Tibial nerve (tissue), 4 donors: ENCODE measurements around the gene ADGRL4. TPM values are rescaled to one million over a fixed set of nuclear protein-coding genes. Genes with fewer than 3 reads are reported as not detected.
A peak's percentile ranks its signal among the peaks of the same experiment; 100 is the strongest.

ENCODE experiments used
- DNase-seq, 2 donors: peaks; one replicate each; pipeline ENCODE4 v3.0.0-alpha.2; 2019; ENCODE audit warnings: low spot score in 2 of 2
- H3K27ac ChIP-seq, 4 donors: fragments of 200-600 bp; sonication (generic) in 3 of 4; one replicate each; pipeline ENCODE4 v1.5.1; 2017 to 2019; ENCODE audit warnings: mild to moderate bottlenecking in 1 of 4
- H3K27me3 ChIP-seq, 2 donors: fragments of 200-600 bp; sonication (generic) in 1 of 2; one replicate each; pipeline versions ENCODE4 v1.5.1 to v1.6.0; 2017 to 2019
- H3K36me3 ChIP-seq, 3 donors: fragments of 200-600 bp; sonication (generic); one replicate each; pipeline ENCODE4 v1.5.1; 2018 to 2019
- H3K4me1 ChIP-seq, 4 donors: fragments of 200-600 bp; sonication (generic) in 3 of 4; one replicate each; pipeline ENCODE4 v1.5.1; 2017 to 2019
- H3K4me3 ChIP-seq, 4 donors: fragments of 200-600 bp; sonication (generic) in 3 of 4; one replicate each; pipeline ENCODE4 v1.5.1; 2017 to 2019; ENCODE audit warnings: mild to moderate bottlenecking in 1 of 4, moderate library complexity in 1 of 4
- H3K9me3 ChIP-seq, 4 donors: fragments of 200-600 bp; sonication (generic) in 3 of 4; one replicate each; pipeline ENCODE4 v1.5.1; 2017 to 2019
- EP300 ChIP-seq, 2 donors: sonication (generic); formaldehyde crosslinking; IDR thresholded peaks; one replicate each; pipeline ENCODE4 v1.6.1; 2017; ENCODE audit warnings: antibody characterized with exemption in 2 of 2, mild to moderate bottlenecking in 1 of 2
- POLR2A ChIP-seq, 2 donors: fragments of 450-650 bp; IDR thresholded peaks; one replicate each; pipeline ENCODE4 v1.6.1; 2017; ENCODE audit warnings: antibody characterized with exemption in 2 of 2, mild to moderate bottlenecking in 2 of 2, moderate library complexity in 2 of 2
- whole genome bisulfite sequencing, 2 donors: methylation state at CpG; one replicate each; pipeline ENCODE4 v1.1.5; 2018; 5-methylcytosine and 5-hydroxymethylcytosine counted together
- total RNA-seq, 4 donors: library from RNA; depleted of rRNA; stranded (reverse); fragments of >200 nt; gene quantifications; one replicate each; pipeline ENCODE4 v1.1.0, GENCODE V29; 2016
- TF ChIP-seq, protein P1 (sequence below), 5 experiments: fragments of 200-600 bp in 3 of 5; fragments of 450-650 bp in 2 of 5; sonication (generic) in 3 of 5; IDR thresholded peaks; one replicate each; pipeline ENCODE4 v1.5.1; 2016 to 2019; ENCODE audit warnings: antibody characterized with exemption in 5 of 5, mild to moderate bottlenecking in 3 of 5, moderate library complexity in 2 of 5

ADGRL4 gene
- total RNA-seq, 4 donors from 2014 or later: 17.0 to 54.0 (median 33.5) TPM

DNA sequence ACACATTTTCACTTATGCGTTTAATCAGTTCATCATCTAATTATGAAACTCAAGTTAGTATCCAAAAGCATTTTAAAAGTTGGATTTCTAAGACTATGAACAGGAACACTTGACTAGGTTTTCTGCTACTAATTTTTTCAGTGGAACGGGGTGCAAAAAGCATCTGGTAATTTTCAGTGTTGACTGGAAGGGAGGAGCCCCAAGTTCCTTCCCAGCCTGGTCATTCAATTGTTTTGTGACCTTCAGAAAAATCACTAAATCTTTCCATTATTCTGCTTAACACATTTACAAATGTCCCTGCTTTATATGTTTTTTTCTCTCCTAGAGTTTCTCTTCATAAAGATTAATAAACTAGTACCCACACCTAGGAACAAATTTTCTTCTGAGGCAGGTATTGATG lies 6.0 kb upstream of the ADGRL4 start:
- H3K4me3 ChIP-seq: no peak overlapping the region
- H3K9me3 ChIP-seq: no peaks in the 10 kb centered on the region
- TF ChIP-seq, protein P1, sequence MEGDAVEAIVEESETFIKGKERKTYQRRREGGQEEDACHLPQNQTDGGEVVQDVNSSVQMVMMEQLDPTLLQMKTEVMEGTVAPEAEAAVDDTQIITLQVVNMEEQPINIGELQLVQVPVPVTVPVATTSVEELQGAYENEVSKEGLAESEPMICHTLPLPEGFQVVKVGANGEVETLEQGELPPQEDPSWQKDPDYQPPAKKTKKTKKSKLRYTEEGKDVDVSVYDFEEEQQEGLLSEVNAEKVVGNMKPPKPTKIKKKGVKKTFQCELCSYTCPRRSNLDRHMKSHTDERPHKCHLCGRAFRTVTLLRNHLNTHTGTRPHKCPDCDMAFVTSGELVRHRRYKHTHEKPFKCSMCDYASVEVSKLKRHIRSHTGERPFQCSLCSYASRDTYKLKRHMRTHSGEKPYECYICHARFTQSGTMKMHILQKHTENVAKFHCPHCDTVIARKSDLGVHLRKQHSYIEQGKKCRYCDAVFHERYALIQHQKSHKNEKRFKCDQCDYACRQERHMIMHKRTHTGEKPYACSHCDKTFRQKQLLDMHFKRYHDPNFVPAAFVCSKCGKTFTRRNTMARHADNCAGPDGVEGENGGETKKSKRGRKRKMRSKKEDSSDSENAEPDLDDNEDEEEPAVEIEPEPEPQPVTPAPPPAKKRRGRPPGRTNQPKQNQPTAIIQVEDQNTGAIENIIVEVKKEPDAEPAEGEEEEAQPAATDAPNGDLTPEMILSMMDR (IDR thresholded peaks at IDR 0.05): no peak
- TF ChIP-seq POLR2A (IDR thresholded peaks at IDR 0.05): no peak
- no peak for TF ChIP-seq EP300 (IDR thresholded peaks at IDR 0.05)
- no peak overlapping the region for H3K27ac ChIP-seq
- 83% methylated on average over 2 of the region's 2 CpGs for WGBS, 2 donors
- H3K36me3 ChIP-seq: no peaks in the 10 kb centered on the region
- no peak for DNase-seq
- H3K27me3 ChIP-seq: no peaks in the 10 kb centered on the region
- H3K4me1 ChIP-seq: no peaks in the 10 kb centered on the region

DNA sequence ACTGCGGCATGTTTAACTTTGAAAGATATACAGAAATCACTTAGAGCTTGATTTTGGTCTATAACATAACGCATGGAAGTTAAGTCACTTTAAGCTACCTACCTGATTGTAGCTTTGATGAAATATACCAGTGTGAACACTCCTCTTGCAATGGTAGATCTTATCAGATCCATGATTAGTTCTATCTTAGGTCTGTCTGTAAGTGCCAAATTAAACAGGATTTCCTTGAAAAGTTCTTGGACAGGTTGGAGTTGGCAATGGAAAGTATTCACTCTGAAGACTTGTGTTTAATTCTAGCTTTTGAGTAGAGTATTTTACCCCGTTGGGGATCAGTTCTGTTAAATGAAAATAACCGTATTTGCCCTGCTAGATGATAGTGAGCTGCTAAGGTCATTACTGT lies 4.1 kb upstream of the ADGRL4 start:
- H3K4me1 ChIP-seq: peaks cover 0 to 6% (median 0%) of the 10 kb centered on the region in 4 donors
- no peaks in the 10 kb centered on the region for H3K9me3 ChIP-seq
- WGBS, 2 donors: 90% methylated on average over 4 of the region's 4 CpGs
- H3K4me3 ChIP-seq: no peak overlapping the region
- DNase-seq: no peak
- no peaks in the 10 kb centered on the region for H3K36me3 ChIP-seq
- TF ChIP-seq, protein P1 (IDR thresholded peaks at IDR 0.05): no peak
- TF ChIP-seq EP300 (IDR thresholded peaks at IDR 0.05) (peak in 1 of 2 donors; percentile 23), POLR2A (IDR thresholded peaks at IDR 0.05) (no peak)
- H3K27me3 ChIP-seq: peaks cover 0 to 10% of the 10 kb centered on the region in 2 donors
- H3K27ac ChIP-seq: no peak overlapping the region

DNA sequence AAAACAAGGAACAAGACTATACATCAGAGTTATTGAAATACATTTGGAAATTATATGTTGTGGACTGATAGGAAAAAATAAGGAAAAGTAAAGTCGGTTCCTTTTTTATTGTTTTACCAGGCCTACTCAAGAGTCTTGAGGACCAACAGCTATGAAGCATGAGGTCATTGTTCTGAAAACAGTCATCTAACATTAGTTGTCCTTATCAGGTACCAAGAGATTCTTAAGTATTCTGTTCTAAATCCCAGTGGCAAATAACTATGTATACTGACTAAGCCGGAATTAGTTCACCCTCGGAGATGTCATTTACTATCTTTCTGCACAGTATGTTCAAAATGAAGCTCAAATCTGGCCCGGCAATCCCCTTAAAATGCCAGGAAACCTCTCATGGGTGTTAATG lies 585 bp downstream of the ADGRL4 start:
- Histone ChIP-seq H3K4me1 (peaks cover 0 to 6% (median 0%) of the 10 kb centered on the region in 4 donors), H3K27ac (peak overlapping the region in 1 of 4 donors; percentile 74), H3K9me3 (no peaks in the 10 kb centered on the region), H3K36me3 (no peaks in the 10 kb centered on the region), H3K27me3 (peaks cover 0 to 10% of the 10 kb centered on the region in 2 donors), H3K4me3 (peak overlapping the region in 1 of 4 donors; percentile 39)
- no peak for DNase-seq
- TF ChIP-seq POLR2A (IDR thresholded peaks at IDR 0.05) (no peak), EP300 (IDR thresholded peaks at IDR 0.05) (no peak)
- TF ChIP-seq, protein P1 (IDR thresholded peaks at IDR 0.05): no peak
- WGBS, 2 donors: 74 to 77% methylated on average over 4 of the region's 4 CpGs

DNA sequence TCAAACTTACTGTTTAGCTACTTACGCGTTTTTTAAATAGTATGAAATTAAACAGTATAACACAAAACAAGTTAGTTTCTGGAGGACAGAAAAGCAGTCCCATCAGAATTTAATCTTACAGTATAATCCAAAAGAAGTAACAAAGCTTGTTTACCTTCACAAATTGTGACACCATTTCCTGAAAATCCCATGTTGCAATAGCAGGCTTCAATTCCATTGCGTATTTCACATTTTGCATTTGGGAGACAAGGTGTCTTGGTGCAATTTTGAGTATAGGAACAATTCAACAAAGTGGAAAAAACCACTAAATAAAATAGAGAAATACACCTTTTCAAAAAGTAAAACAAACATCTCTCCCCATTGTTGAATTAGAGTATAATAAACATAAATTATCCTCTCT lies 1.6 kb downstream of the ADGRL4 start:
- Histone ChIP-seq H3K27ac (peak overlapping the region in 1 of 4 donors; percentile 74), H3K4me3 (peak overlapping the region in 1 of 4 donors; percentile 39), H3K9me3 (no peaks in the 10 kb centered on the region), H3K36me3 (no peaks in the 10 kb centered on the region), H3K4me1 (peaks cover 0 to 6% (median 0%) of the 10 kb centered on the region in 4 donors), H3K27me3 (peaks cover 0 to 10% of the 10 kb centered on the region in 2 donors)
- no peak for DNase-seq
- WGBS, 2 donors: 90 to 91% methylated on average over 3 of the region's 3 CpGs
- TF ChIP-seq, protein P1 (IDR thresholded peaks at IDR 0.05): no peak
- peak in 1 of 2 donors; percentile 33 for TF ChIP-seq EP300 (IDR thresholded peaks at IDR 0.05)
- TF ChIP-seq POLR2A (IDR thresholded peaks at IDR 0.05): no peak

DNA sequence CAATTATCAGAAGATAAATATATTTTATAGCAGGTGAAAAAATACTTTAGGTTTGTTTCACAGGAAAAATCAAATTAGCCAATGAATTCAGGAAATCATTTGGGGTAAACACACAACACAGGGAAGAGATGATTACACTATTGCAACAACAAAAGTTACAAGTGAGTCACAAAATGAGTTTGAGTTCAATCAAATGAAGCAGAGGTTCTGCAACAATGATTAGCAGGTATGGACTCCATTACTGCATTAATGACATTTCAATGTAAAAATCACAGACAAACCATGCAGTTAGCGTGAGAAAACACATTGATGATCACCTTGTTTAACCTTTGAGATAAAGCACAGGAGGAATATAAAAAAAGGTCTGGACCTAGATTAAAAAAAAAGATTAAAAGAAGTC lies 9.7 kb downstream of the ADGRL4 start:
- H3K4me3 ChIP-seq: no peak overlapping the region
- DNase-seq: no peak
- no peak for TF ChIP-seq EP300 (IDR thresholded peaks at IDR 0.05)
- TF ChIP-seq POLR2A (IDR thresholded peaks at IDR 0.05): no peak
- TF ChIP-seq, protein P1 (IDR thresholded peaks at IDR 0.05): no peak
- H3K27ac ChIP-seq: no peak overlapping the region
- H3K4me1 ChIP-seq: no peaks in the 10 kb centered on the region
- 92 to 95% methylated on average over 1 of the region's 1 CpG for WGBS, 2 donors
- no peaks in the 10 kb centered on the region for H3K9me3 ChIP-seq
- H3K36me3 ChIP-seq: no peaks in the 10 kb centered on the region
- no peaks in the 10 kb centered on the region for H3K27me3 ChIP-seq
